HG03060 (cell line): ENCODE measurements around the gene MAGEA11.
"Not testable (repeated sequence)": the region's sequence is repeated elsewhere in the genome, so short reads cannot be mapped to it uniquely, and the experiment has no call there.

Source experiments
- ATAC-seq: cut with Tn5 transposase; IDR thresholded peaks from one replicate; pipeline ENCODE4 v1.9.1; 2021; ENCODE audit warnings: low read depth, moderate number of reproducible peaks; ENCODE audit not compliant: unreplicated experiment

Gene MAGEA11

GRCh38 chrX:149711545-149712236 is at the start of gene MAGEA11:
TSS of gene MAGEA11 (plus strand) at chrX:149712060. CDS start at chrX:149713160, 1,100 bp downstream.
- no peak for ATAC-seq

- ATAC-seq = not testable (repeated sequence)
These were observed 36.8 kb upstream of the MAGEA11 start for GRCh38 chrX:149675088-149675487.

GRCh38 chrX:149675554-149675953 is 36.3 kb upstream of the MAGEA11 start:
- ATAC-seq = not testable (repeated sequence)

- not testable (repeated sequence) for ATAC-seq
These were observed 32.6 kb upstream of the MAGEA11 start for GRCh38 chrX:149679164-149679678.

- ATAC-seq = no peak
These were observed 30.7 kb upstream of the MAGEA11 start for GRCh38 chrX:149681182-149681581.

- ATAC-seq = no peak
These were observed 29.8 kb upstream of the MAGEA11 start for GRCh38 chrX:149682031-149682430.

GRCh38 chrX:149682956-149683947 is 28.6 kb upstream of the MAGEA11 start:
- no peak for ATAC-seq

- no peak for ATAC-seq
These were observed 27.7 kb upstream of the MAGEA11 start for GRCh38 chrX:149683966-149684730.

- no peak for ATAC-seq
These were observed 23.9 kb upstream of the MAGEA11 start for GRCh38 chrX:149687991-149688390.

- ATAC-seq = no peak
These were observed 23.3 kb upstream of the MAGEA11 start for GRCh38 chrX:149688552-149688951.

GRCh38 chrX:149691794-149692193 is 20.1 kb upstream of the MAGEA11 start:
- ATAC-seq = no peak

- not testable (repeated sequence) for ATAC-seq
These were observed 19.1 kb upstream of the MAGEA11 start for GRCh38 chrX:149692686-149693272.

GRCh38 chrX:149699761-149700160 is 12.1 kb upstream of the MAGEA11 start:
- ATAC-seq = no peak

- ATAC-seq = no peak
These were observed 7.2 kb upstream of the MAGEA11 start for GRCh38 chrX:149704664-149705063.

- no peak for ATAC-seq
These were observed 4.5 kb upstream of the MAGEA11 start for GRCh38 chrX:149707147-149707901.

GRCh38 chrX:149712831-149713230 is 971 bp downstream of the MAGEA11 start:
- no peak for ATAC-seq

- no peak for ATAC-seq
These were observed 1.6 kb downstream of the MAGEA11 start for GRCh38 chrX:149713279-149714050.

GRCh38 chrX:149715468-149715867 is 3.6 kb downstream of the MAGEA11 start:
- ATAC-seq = peak; percentile 87

- no peak for ATAC-seq
These were observed 4.8 kb downstream of the MAGEA11 start for GRCh38 chrX:149716632-149717031.
